Measurements from ENCODE around the gene LRIT3.
"Not testable (repeated sequence)": the region's sequence is repeated elsewhere in the genome, so short reads cannot be mapped to it uniquely, and the experiment has no call there.

Gene LRIT3

GRCh38 chr4:109850601-109851000 lies 2.7 kb downstream of the LRIT3 start:
- DNase-seq = no peak

DNA sequence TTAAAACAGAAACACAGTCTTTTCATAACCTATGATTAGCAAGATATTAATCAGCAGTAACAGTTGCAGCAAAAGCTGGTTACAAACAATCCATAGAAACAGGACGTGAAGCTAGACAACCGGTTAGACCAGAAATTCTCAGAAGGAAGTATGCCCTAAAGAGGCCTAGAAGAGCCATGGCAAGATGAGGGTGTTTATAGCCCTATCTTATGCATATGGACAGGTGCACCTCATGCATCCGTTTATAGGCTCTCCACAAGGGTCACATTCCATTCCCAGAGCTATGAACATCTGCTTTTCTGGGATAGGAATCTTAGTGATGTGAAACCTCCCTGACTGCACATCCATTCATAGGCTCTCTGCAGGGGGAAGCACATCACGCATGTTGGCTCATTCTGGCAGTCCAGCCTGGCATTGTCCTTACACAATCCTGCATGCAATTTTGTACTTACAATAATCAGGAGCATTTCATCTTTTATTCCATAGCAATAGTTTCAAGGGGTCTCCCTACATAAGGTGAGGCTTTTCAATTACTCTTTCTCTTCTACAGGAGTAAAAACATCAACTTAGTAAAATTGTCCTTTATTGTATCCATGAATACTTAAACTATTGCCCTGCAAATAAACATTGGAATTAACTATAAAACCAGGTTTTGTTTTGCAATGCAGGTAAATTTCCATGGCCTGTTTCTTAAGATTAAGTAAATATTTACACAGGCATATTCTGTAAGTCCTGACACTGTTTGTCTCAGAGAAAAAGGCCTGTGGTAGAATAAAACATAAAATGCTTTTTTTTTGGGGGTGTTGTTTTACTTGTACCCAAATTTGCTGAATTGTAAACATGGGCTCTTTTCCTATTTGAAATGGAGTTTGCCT lies 11.8 kb downstream of the LRIT3 start:
- not testable (repeated sequence) for DNase-seq

DNA sequence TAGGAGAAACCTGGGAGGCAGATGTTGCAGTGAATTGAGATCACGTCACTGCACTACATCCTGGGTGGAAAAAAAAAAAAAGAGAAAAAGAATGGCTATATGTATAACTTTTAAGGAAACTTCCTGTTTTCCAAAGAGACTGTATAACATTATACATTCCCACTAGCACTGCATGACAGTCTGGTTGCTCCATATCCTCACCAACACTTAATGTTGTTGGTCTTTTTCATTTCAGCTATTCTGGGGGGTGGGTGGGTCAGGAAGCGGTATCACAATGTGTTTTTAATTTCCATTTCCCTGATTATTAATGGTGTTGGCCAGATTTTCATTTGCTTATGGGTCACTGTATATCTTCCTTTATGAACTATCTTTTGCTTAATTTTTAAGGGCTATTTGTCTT lies 13.4 kb downstream of the LRIT3 start:
- no peak for DNase-seq

- no peak for DNase-seq
Measured at GRCh38 chr4:109861916-109862511, 14.1 kb downstream of the LRIT3 start.

DNA sequence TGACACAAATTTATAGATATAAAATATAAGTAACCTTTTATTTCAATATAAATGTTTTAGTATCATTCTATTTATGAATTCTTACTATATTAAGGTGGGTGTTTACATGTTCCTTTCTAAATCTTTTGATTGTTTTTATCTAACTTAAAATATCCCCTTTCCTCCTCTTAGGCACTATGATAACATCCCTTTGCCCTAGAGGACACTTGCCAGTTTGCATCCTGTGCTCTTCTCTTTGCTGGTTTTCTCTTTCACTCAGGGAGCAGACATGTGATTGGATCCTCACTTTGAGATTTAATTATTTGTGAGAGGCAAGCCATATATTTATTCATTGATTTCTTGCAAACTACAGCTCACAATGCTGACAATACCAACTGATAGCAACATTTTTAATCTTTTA lies 16.2 kb downstream of the LRIT3 start:
- no peak for DNase-seq

DNA sequence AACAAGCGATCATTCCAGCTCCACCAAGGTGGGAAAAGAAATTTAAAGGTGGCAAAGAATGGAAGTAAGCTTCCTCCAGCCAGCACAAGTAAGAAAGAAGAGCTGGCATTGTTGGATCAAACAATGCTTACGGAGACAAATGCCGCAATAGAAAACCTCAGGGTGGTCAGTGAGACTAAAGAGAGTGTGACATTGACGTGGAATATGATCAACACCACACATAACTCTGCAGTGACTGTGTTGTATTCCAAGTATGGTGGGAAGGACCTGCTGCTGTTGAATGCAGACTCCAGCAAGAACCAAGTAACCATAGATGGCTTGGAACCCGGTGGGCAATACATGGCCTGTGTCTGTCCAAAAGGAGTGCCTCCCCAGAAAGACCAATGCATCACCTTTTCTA lies 22.2 kb downstream of the LRIT3 start:
- DNase-seq = no peak

- DNase-seq = no peak
Measured at GRCh38 chr4:109872065-109872464, 24.2 kb downstream of the LRIT3 start.

DNA sequence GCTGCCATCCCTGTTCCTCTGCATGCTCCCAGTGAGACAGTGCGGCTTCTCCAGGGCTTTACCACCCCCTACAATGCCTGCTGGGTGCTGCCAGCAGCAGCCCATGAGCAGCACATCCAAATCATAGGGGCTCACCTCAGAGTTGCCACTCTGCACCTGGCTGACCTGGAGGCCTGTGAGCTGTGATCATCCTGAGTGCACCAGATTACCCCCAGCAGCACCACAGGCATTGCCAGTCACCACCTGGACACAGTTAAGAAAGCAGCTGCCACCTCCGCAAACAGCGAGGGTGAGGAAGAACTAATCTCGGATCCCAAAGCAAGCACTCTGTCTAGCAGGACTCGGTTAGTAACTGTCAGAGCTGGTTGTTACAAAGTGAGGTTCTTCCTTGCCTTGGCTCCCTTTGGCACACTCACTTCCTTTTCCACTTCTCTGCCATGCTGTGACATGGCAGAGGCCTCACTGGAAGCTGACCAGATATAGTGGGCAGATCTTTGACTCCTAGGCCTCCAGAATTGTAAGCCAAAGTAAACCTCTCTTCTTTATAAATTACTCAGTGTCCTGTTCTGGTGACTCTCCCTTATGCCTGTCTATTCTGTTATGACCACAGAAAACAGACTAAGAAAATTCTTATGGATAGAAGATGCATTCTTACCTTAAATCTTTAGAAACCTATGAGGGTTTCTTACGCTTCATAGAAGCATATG lies 25.2 kb downstream of the LRIT3 start:
- DNase-seq = no peak

DNA sequence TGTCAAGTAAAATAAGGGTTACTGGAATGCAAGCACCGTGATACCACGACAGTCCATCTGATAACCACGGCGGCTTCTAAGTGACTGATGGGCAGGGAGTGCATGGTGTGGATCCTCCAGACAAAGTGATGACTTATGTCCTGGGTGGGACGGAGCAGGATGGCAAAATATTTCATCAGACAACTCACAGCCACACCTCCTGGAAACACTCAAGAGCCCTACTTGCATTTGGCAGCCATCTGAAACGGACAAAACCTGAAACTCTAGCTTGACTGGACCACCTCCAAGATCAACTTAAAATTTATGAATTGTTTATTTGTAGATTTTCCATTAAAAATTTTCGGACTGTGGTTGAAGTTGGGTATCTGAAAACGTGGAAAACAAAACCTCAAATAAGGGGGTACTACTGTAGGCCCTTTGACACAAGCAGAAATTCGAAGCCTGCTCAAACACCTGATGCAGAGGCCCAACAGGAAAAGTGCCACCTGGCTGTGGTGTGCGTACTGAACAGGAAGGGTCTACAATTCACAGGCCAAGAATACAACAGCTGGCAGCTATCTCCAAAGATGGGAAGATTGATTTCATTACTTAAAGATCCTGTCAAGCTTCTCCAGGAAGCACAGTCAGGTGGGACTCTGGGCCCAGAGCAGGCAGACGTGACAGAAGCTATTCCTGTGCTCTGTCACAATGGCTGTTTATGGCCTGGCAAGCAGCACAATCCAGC lies 26.0 kb downstream of the LRIT3 start:
- no peak for DNase-seq

DNA sequence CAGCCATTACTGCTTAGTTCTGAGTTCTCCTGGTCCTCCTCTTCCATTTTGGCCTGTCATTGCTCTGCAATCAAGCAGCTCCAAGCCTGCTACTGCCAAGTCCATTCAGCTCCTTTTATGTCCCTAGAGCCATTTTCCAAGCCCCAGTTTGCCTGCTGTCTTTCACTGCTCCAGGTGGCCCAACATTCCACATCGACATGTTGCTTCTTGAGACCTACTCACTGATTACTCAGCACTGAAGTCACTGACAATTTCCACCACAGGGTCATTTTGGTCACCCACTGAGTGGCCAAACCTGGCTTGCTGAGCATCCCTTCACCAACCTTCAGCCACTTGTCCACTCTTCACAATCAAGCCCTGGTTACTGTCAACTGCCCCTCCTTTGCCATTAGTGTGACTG lies 27.2 kb downstream of the LRIT3 start:
- DNase-seq = no peak

GRCh38 chr4:109875553-109875952 lies 27.6 kb downstream of the LRIT3 start:
- DNase-seq = not testable (repeated sequence)

GRCh38 chr4:109876634-109877265 lies 28.8 kb downstream of the LRIT3 start:
- DNase-seq = no peak

DNA sequence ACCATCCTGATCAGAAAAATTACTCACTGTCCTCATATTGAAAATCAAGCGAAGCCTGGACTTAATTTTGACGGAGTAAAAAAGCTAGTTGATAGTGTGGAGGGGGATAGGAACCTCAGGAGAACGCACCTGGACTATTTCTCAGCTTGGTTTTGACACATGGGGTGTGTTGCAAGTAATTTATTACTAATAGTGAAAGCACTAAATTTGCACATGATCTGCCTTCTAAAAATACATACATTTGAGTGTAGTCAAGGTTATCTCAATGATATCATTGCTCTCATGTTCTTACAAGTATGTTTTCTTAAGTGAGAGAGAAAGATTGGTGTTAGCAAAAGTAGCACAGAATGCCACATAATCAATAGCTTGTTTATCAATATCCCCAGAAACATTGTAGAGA lies 29.5 kb downstream of the LRIT3 start:
- DNase-seq = no peak

DNA sequence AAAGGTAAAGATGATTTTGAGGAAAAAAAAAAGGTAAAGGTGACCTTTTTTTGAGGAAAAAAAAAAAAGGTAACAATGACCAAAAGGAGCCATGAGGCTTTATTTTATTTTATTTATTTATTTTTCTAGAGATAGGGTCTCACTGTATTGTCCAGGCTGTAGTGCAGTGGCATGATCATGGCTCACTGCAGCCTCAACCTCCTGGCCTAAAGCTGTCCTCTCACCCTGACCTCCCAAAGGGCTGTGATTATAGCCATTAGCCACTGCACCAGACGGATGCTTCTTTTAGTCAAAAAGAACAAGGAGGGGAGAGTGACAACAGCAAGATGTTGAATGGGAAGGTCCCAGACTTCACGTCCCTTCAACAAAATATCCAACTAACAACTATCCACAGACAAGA lies 30.4 kb downstream of the LRIT3 start:
- no peak for DNase-seq

- DNase-seq = no peak
Measured at GRCh38 chr4:109879081-109879480, 31.2 kb downstream of the LRIT3 start.

GRCh38 chr4:109879636-109880314 lies 31.9 kb downstream of the LRIT3 start:
- DNase-seq = no peak

GRCh38 chr4:109886303-109886702 lies 38.4 kb downstream of the LRIT3 start:
- no peak for DNase-seq

DNA sequence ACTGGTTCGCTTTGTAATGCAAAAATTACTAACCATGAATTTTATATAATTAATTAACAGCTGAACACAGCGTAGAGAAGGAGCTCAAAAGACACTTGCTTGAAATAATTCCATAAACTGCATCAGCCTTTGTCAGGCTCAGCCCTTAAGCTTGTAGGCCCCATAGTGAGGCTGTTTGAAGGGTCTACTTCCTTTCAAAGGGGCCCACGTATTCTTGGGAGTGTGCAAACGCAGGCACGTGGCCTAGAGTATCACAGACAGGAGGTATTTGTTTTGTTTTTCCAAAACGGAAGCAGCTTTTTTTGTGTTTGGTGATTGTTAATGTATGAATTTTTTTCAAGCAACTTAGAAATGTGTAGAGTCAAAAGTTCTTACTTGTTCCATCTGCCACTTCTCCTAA lies 39.2 kb downstream of the LRIT3 start:
- no peak for DNase-seq

GRCh38 chr4:109890076-109890475 lies 42.2 kb downstream of the LRIT3 start:
- DNase-seq = no peak

DNA sequence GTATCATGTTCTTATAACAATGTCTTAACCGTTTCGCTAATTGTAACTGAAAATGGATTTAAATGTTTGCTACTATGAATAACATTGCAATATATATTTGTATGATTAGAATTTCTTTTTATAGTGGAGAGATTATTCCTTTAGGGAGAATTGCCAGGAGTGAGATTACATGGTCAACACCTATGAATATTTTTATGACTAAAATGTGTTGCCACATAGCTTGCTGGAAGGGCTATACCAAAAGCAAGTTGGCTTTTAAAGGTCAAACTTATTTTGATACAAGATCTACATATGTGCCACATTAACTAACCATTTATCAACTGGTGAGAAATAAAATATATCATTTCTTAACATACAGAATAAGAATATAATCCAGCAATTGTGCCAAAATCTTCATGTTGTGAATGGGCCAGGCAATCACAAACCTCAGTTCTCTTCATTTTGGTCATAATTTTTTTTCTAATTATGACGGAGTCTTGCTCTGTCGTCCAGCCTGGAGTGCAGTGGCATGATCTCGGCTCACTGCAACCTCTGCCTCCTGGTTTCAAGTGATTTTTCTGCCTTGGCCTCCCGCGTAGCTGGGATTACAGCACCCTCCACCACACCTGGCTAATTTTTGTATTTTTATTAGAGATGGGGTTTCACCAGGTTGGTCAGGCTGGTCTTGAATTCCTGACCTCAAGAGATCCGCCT lies 54.8 kb downstream of the LRIT3 start:
- DNase-seq = no peak

- DNase-seq = no peak
Measured at GRCh38 chr4:109908731-109909130, 60.8 kb downstream of the LRIT3 start.

DNA sequence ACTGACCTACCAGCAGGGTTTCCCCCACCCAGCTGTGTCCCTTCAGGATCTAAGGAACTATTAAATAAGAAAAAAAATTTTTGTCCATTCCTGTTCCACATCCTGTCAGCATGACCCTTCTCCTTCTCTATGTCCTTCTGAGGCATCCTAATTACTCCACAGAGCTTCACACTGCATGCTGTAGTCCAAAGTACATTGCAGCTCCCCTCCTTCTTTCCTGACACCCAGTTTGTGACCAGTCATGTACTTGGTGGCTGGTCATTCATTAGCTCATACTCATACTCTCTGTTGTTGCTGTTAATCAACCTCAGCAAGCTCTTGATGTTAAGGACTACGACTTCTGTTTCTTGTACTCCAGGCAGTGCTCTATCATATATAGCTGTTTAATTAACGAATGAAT lies 62.3 kb downstream of the LRIT3 start:
- no peak for DNase-seq

Measured in NCI-H2171 treated with DMSO at 0.1 percent for 48 hours (cell line).